ENCODE results near the gene MIEN1. TPM values are rescaled to one million over a fixed set of nuclear protein-coding genes. Genes with fewer than 3 reads are reported as not detected.

The MIEN1 gene
- total and polyA plus RNA-seq, 2 of the 13 experiments (the other 11 are each of a cell fraction or from before 2014, with no cell fraction given), result 40.6 to 56.6 TPM

DNA sequence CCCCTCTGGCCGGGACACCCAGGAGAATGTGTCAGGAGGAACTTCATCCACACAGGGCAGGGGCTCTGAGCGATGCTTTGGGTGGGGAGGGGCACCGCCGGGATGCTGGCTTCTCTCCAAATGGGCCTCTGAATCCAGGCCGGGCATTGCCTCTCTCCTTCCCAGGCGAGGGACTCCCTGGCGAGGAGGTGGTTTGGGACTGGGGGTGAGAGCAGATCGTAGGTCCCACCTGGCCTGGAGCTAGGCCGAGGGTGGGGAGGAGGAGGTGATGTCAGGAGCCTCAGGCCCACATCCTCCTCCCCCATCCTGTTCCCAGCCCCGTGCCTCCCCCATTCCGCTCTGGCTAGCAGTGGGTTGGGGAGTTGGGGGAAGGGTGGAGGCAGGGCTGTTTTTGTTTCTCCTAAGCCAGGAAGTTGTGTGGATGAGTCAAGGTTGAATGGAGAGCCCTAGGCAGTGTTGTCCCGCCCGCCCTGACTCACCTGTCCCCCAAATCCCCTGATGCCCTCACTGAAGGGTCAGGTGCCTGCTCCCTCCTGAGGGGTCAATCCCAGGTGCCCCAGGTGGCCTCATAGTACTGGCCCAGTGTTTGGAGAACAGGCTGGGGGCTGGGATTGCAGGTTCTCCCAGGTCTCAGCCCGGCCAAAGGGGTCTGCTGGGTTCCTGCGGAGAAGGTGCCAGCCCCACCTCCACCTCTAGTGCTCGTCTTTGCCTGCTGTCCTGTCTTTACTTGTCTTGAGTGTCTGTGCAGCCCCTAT lies 10.2 kb upstream of the MIEN1 start (continued):
- TF ChIP-seq ZNF10 (CRISPR knock-in tag; IDR thresholded peaks at IDR 0.05; ENCODE audit: borderline replicate concordance, low read depth), result no peak
- no peak for TF ChIP-seq ZNF567 (CRISPR knock-in tag; IDR thresholded peaks at IDR 0.05; ENCODE audit: borderline replicate concordance)
- TF ChIP-seq, protein P1, sequence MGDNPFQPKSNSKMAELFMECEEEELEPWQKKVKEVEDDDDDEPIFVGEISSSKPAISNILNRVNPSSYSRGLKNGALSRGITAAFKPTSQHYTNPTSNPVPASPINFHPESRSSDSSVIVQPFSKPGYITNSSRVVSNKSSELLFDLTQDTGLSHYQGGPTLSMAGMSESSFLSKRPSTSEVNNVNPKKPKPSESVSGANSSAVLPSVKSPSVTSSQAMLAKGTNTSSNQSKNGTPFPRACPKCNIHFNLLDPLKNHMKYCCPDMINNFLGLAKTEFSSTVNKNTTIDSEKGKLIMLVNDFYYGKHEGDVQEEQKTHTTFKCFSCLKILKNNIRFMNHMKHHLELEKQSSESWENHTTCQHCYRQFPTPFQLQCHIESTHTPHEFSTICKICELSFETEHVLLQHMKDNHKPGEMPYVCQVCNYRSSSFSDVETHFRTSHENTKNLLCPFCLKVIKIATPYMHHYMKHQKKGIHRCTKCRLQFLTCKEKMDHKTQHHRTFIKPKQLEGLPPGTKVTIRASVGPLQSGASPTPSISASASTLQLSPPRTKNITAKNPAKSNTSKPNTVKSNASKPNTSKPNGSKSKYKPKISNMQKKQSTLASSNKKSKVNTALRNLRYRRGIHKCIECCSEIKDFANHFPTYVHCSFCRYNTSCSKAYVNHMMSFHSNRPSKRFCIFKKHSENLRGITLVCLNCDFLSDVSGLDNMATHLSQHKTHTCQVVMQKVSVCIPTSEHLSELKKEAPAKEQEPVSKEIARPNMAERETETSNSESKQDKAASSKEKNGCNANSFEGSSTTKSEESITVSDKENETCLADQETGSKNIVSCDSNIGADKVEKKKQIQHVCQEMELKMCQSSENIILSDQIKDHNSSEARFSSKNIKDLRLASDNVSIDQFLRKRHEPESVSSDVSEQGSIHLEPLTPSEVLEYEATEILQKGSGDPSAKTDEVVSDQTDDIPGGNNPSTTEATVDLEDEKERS (CRISPR knock-in tag; IDR thresholded peaks at IDR 0.05), result 0 out of 2 replicates have a peak, but pooled peaks have one; percentile 30
- peak; percentile 84 for TF ChIP-seq ZNF263 (CRISPR knock-in tag; IDR thresholded peaks at IDR 0.05)
- no peak for TF ChIP-seq THYN1 (CRISPR knock-in tag; IDR thresholded peaks at IDR 0.05; ENCODE audit: borderline replicate concordance, low read depth)
- no peak for TF ChIP-seq U2AF2 (IDR thresholded peaks at IDR 0.05; ENCODE audit: low read depth, low read length)
- no peak for TF ChIP-seq ZNF652 (CRISPR knock-in tag; IDR thresholded peaks at IDR 0.05; ENCODE audit: borderline replicate concordance, low read depth)
- no peak; the same call in 1 of the 2 replicates for TF ChIP-seq NFKBIZ (CRISPR knock-in tag; IDR thresholded peaks at IDR 0.05)
- peak; percentile 75 for TF ChIP-seq YEATS4 (CRISPR knock-in tag; IDR thresholded peaks at IDR 0.05; ENCODE audit: borderline replicate concordance)
- no peak for TF ChIP-seq ZBED4 (CRISPR knock-in tag; IDR thresholded peaks at IDR 0.05; ENCODE audit: borderline replicate concordance)
- TF ChIP-seq ZNF512B (CRISPR knock-in tag; IDR thresholded peaks at IDR 0.05; ENCODE audit: borderline replicate concordance), result peak; percentile 66
- TF ChIP-seq, protein P2, sequence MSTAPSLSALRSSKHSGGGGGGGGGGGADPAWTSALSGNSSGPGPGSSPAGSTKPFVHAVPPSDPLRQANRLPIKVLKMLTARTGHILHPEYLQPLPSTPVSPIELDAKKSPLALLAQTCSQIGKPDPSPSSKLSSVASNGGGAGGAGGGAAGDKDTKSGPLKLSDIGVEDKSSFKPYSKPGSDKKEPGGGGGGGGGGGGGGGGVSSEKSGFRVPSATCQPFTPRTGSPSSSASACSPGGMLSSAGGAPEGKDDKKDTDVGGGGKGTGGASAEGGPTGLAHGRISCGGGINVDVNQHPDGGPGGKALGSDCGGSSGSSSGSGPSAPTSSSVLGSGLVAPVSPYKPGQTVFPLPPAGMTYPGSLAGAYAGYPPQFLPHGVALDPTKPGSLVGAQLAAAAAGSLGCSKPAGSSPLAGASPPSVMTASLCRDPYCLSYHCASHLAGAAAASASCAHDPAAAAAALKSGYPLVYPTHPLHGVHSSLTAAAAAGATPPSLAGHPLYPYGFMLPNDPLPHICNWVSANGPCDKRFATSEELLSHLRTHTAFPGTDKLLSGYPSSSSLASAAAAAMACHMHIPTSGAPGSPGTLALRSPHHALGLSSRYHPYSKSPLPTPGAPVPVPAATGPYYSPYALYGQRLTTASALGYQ (CRISPR knock-in tag; IDR thresholded peaks at IDR 0.05), result no peak
- no peak for TF ChIP-seq HOXA9 (CRISPR knock-in tag; IDR thresholded peaks at IDR 0.05; ENCODE audit: borderline replicate concordance)
- TF ChIP-seq AGO2 (optimal IDR thresholded peaks at IDR 0.05; ENCODE audit: low read depth, low read length), result peak; percentile 59
- peak; percentile 65; the same call in 1 of the 2 replicates for TF ChIP-seq FOXA3 (CRISPR knock-in tag; IDR thresholded peaks at IDR 0.05)
- no peak for TF ChIP-seq MBNL3 (CRISPR knock-in tag; conservative IDR thresholded peaks at IDR 0.05)

All from HepG2 (cell line).